GM11168 (cell line): Measurements from ENCODE around the gene MRC2.
"Not testable (repeated sequence)": the region's sequence is repeated elsewhere in the genome, so short reads cannot be mapped to it uniquely, and the experiment has no call there.

Source experiments
- in situ Hi-C: fragments of 300-500 bp; cut with MboI; formaldehyde crosslinking; loops from one replicate; pipeline ENCODE4 v1.12.0; 2022; ENCODE audit warnings: low sequenced_read_pairs; ENCODE audit not compliant: unreplicated experiment

Gene MRC2, protein sequence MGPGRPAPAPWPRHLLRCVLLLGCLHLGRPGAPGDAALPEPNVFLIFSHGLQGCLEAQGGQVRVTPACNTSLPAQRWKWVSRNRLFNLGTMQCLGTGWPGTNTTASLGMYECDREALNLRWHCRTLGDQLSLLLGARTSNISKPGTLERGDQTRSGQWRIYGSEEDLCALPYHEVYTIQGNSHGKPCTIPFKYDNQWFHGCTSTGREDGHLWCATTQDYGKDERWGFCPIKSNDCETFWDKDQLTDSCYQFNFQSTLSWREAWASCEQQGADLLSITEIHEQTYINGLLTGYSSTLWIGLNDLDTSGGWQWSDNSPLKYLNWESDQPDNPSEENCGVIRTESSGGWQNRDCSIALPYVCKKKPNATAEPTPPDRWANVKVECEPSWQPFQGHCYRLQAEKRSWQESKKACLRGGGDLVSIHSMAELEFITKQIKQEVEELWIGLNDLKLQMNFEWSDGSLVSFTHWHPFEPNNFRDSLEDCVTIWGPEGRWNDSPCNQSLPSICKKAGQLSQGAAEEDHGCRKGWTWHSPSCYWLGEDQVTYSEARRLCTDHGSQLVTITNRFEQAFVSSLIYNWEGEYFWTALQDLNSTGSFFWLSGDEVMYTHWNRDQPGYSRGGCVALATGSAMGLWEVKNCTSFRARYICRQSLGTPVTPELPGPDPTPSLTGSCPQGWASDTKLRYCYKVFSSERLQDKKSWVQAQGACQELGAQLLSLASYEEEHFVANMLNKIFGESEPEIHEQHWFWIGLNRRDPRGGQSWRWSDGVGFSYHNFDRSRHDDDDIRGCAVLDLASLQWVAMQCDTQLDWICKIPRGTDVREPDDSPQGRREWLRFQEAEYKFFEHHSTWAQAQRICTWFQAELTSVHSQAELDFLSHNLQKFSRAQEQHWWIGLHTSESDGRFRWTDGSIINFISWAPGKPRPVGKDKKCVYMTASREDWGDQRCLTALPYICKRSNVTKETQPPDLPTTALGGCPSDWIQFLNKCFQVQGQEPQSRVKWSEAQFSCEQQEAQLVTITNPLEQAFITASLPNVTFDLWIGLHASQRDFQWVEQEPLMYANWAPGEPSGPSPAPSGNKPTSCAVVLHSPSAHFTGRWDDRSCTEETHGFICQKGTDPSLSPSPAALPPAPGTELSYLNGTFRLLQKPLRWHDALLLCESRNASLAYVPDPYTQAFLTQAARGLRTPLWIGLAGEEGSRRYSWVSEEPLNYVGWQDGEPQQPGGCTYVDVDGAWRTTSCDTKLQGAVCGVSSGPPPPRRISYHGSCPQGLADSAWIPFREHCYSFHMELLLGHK (N-terminal part only)

DNA sequence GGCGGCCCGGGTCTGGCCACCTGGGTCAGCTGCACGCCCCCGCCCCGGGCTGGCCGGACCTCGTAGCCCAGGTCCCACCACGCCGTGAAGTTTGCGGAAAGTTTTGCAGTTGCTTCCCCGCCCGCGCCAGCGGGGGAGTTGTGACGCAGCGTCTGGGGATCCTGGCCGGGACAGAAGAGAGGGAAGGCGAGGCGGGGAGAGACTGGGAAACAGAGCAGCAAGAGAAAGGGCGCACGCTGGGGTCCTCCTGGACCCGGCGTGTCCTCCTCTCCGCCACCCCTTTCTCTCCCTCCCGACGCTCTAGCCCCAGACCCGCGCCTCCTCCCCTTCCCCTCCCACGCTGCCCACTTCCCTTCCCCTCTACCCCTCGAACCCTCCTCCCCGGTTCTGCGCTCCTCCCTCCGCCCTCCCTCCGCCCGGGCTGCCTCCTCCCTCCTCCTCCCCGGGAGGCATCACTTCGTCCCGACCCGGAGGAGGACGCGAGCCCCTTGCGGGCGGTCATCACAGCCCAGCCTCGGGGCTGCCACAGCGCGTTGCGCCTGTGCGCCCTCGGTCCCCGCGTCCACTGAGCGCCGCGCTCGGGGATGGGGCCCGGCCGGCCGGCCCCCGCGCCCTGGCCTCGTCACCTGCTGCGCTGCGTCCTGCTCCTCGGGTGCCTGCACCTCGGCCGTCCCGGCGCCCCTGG, at the start of gene MRC2:
MRC2 (plus strand) TSS at position 452 of the 685 bp plus-strand sequence; CDS start at position 585, 133 bp downstream.
- in situ Hi-C loops, result no loop called here

DNA sequence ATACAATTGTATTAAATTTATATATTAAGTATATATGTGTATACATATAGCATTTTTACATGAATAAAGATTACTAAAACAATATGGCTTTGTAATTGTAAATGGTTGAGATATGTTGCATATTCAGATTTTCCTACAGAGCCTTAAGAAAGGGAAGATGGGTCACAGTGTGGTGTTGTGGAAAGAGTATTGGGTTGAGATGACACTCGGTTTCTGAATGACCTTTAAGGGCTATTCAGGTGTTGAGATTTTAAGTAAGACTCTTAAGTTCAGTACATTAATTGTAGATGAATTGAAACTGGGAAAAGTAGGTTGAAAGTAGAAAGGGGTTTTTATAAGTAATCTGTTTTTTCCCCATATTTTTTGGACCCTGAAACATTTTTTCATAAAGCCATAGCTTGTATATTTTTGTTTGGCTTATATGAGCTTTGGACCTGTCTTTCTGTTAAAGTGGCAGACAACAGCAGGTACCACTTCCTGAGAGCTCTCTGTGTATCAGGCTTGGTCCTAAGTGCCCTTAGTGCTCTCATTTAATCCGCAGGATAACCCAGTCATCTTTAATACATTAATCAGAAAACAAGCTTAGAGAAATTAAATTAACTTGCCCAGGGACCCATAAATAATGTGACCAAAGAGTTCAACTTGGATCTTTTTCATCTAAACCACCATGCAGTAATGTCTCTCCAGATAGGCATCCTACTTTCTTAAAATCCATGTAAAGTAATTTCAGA, 48.5 kb upstream of the MRC2 start:
- in situ Hi-C loops, result no loop called here

DNA sequence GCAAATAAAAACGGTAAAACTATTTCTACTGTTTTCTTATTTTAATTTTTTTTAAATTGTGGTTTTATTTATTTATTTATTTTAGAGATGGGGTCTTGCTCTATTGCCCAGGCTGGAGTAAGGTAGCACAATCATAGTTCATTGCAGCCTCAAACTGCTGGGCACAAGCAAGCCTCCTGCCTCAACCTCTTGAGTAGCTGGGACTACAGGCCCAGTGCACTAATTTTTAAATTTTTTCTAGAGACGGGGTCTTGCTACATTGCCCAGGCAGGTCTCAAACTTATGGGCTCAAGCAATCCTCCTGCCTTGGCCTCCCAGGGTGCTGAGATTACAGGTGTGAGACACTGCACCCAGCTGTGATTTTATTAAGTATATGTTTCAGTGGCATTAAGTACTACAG, 46.5 kb upstream of the MRC2 start:
- in situ Hi-C loops, result no loop called here

DNA sequence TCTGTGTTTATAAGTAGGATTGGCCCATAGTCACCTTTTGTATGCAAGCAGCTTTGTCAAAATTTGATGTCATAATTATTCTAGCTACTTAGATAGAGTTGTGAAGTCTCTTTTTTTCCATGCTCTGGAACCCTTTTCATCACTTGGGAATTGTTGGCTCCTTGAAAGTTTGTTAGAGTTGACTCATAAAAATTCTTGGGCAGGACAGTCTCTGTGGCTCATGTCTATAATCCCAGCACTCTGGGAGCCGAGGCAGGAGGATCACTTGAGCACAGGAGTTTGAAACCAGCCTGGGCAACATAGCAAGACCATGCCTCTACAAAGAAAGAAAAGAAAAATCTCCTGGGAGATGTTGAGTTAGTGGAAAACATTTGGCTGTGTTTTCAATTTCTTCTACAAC, 45.7 kb upstream of the MRC2 start:
- in situ Hi-C loops, result no loop called here

DNA sequence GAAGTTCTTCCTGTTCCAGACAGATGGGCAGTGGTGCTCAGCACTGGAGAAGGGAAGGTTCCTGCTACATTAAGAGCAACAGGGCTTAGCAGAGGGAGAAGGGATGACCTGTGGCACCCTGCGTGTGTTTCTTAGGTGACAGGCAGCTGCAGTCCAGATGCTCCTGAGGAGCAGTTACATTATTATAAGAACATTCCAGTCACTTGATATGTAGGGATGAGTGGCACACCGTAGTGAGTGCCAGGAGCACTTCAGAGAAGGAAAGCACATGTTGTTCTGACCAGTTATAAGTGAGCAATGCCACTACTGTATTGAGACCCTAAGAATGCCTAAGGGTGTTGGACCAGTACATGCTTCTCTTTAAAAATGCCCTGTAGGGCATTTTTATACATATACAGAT, 39.9 kb upstream of the MRC2 start:
- in situ Hi-C loops, result no loop called here

DNA sequence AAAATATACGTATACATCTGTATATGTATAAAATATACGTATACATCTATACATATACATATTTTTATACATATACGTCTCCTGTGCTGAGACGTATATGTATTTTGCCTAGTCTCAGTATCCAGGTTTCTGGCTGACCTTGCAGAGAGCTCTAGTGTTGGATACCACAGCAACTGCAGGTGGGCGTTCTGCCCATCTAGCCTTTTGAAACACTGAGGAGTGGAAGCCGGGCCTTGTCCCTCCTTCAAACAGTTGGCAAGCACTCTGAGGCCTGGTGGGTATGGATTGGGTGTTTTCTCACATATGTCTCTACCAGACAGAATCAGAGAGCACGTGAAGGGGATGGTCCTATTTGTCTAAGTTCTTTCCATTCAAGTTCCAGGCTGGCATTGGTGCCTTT, 39.4 kb upstream of the MRC2 start:
- in situ Hi-C loops, result no loop called here

DNA sequence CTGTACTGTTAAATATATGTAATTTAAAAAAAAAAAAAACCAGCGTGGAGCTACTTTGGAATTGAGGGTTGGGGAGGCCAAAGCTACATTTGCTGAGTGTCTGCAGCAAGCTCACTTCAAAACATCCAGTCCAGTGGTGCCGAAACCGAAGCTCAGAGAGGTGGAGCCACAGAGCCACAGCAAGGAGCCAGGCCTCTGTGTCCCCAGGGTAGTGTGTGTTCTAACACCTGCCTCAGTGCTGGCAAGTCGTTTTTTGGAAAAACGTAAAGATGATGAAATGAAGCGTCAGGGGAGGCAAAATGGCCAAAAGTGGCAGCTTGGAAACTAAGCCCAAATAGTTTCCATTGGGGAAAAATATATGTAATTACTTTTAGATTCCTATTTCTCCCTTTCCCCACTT, 36.1 kb upstream of the MRC2 start:
- in situ Hi-C loops, result no loop called here

DNA sequence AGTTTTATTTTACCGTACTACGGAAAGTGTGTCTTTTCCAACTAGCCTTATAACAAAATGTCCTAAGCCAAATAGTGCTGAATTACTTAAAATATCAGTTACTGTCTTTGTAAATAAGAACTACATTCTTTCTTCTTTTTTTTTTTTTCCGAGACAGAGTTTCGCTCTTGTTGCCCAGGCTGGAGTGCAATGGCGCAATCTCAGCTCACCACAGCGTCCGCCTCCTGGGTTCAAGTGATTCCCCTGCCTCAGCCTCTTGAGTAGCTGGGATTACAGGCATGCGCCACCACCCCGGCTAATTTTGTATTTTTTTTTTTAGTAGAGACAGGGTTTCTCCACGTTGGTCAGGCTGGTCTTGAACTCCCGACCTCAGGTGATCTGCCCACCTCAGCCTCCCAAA, 35.6 kb upstream of the MRC2 start:
- in situ Hi-C loops, result not testable (repeated sequence)

DNA sequence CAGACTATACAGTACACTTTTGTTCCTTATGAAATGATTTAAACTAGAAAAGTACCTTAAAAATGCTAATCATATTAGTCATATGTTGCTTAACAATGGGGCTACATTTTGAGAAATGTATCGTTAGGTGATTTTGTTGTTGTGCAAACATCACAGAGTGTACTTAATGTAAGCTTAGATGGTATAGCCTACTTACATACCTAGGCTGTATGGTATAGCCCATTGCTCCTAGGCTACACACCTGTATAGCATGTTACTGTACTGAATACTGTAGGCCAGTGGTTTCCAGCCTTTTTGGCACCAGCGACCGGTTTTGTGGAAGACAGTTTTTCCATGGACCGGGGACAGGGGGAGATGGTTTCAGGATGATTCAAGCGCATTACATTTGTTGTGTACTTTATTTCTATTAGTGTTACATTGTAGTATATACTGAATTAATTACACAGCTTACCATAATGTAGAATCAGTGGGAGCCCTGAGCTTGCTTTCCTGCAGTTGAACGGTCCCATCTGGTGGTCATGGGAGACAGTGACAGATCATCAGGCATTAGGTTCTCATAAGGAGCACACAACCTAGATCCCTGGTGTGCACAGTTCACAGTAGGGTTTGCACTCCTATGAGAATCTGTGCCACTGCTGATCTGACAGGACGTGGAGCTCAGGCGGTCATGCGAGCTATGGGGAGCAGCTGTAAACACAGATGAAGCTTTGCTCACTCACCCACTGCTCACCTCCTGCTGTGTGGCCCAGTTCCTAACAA, 35.0 kb upstream of the MRC2 start:
- in situ Hi-C loops, result no loop called here

DNA sequence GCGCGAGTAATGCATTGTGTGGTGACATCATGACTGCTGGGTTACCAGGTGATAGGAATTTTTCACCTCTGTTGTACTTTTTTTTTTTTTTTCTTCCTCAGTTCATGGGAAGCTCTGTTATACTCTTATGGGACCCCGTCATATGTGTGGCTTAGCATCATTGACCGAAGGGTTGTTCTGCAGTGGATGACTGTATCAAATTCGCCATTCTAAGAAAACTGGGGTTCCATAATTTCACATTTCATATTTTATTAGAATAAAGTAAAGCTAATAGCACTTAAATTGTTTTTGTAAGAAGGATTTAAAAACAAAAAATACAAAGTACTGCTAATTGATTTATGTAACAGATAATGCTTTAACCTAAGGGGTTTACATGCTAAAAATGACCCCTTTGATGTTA, 32.0 kb upstream of the MRC2 start:
- in situ Hi-C loops, result no loop called here

DNA sequence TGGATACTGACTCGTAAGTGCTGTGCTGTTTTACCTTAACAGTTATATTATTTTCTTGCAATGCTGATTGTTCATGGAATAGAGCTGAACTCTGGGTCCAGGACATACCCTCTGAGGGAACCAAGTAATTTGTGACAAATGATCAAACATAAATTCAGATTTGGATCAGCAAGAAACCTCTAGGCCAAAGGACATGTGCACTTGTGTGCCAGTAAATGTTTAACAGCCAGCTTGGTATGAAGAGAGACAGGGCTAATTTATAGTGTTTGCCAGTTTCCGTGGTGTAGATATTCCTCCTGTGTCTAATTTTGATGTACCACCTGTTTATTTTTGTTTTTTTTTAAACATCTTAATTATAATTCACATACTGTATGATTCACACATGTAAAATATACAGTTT, 30.8 kb upstream of the MRC2 start:
- in situ Hi-C loops, result no loop called here

DNA sequence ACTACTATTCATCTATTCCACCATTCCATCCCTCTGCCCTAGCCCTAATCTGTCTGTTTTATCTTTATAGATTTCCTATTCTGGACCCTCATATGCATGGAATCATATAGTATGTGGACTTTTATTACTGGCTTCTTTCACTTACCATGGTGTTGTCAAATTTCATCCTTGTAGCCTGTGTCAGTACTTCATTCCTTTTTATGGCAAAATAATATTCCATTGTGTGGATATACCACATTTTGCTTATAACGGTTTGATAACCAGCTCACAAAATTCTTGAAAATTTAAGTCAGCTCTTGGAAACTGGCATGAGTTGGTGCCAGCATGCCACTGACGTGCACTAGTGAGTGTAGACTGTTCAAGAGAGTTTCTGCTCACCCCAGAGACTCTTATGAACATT, 30.3 kb upstream of the MRC2 start:
- in situ Hi-C loops, result no loop called here

DNA sequence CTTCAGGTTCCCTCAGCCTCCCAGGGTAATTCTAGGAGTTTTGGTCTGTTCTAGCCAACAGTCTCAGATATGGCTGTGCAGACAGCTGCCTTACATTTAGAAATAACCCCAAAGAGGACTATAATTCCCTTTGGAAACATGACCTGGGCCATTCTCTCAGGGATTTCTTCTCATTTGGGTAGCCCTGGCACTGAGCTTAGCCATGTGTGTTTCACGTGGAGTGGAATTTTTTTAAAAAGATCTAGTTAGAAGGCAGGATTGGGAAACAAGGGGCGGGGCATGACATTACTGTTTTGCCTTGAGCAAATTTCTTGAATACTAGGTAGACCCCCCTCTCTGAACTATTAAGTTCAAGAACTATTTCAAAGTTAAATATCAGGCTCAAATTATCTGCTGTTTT, 29.6 kb upstream of the MRC2 start:
- in situ Hi-C loops, result no loop called here

DNA sequence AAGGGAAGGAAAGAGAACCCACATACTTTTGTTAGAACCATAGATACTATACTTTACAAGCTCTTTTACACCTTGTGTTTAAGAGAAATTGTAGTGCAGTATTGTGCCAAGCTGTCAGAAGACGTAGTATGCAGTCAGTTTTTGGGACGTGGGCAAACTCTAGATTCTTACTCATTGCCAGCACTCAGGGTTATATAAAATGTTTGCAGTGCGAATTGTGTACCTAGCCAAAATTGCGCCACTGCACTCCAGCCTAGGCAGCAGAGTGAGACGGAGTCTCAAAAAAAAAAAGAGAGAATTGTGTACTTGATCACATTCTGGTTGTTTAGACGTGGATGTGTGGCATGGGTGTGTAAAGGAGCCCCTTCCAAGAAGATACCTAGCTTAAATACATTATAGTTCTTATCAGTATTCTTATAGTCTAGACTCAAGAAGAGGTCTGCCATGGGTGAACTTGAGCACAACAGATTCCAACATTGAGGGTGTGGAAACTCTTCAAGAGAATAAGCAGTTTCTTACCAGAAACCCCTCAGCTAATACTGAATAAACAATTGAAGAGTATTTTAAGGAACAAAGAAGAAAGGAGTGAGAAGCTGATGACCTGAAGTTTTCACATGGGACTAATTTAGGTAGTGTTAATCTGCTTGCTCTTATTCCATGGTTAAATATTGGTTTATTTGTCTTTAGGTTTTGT, 27.4 kb upstream of the MRC2 start:
- in situ Hi-C loops, result no loop called here

DNA sequence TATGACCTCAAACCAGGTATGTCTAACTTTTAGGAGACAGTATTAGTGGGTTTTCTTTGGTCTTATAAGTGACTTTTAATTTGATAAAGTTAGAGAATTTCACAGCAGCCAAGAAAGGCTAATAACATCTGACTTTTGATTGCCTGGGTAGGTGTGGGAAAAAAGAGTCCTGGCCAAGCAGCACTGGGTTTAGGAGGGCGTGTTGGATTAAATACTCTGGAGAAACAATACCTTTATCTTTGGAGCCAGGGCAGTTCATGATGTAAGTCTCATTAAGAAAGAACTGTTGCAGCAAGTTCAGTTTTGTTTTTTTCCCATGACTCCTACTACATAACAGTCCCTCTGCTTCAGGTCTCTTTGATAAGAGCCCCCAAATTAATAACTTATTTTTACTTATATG, 26.7 kb upstream of the MRC2 start:
- in situ Hi-C loops, result no loop called here

DNA sequence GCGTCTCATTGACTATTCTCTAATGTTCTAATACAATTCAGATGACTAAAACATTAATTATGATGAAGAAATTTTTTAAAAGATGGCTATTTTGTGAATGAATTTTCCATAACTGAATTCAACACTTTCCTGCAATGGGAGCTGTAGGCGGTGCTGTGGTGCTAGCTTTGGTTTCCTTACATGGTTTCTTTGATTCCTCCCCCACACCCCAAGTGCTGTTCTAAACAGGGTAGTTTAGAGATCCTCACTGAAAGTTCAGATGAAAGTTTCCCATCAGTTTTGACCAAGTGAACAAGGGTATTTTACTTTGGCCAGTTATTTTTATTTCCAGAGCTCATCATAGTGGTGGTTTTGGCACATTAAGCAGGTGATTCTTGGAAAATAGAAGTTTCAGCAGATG, 26.0 kb upstream of the MRC2 start:
- in situ Hi-C loops, result no loop called here

DNA sequence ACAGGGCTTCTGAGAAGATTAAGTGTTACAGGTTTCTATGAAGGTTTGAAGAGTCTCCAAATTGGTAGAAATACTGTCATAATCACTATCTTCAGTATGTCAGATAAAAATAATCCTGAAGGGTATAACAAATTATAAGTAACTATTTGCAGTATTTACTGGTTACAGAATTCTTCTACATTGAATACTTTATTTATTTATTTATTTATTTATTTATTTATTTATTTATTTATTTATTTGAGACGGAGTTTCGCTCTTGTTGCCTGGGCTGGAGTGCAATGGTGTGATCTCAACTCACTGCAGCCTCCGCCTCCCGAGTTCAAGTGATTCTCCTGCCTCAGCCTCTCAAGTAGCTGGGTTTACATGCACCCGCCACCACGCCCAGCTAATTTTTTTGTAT, 23.7 kb upstream of the MRC2 start:
- in situ Hi-C loops, result not testable (repeated sequence)

DNA sequence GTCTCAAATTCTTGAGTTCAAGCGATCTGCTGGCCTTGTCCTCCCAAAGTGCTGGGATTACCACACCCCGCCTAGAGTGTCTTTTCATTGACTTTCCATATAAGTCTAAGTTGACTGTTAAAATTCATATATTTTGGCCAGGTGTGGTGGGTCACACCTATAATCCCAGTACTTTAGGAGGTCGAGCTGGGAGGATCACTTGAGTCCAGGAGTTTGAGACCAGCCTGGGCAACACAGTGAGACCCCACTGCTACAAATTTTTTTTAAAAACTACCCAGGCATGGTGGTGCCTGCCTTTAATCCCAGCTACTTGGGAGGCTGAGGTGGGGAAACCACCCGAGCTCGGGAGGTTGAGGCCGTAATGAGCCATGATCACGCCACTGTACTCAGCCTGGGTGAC, 21.9 kb upstream of the MRC2 start:
- in situ Hi-C loops, result no loop called here
